Gastrocnemius medialis (tissue), 4 donors: Measurements from ENCODE around the gene CUX1.

Experiments
- POLR2A ChIP-seq, 2 donors: fragments of 450-650 bp; IDR thresholded peaks; one replicate each; pipeline ENCODE4 v1.6.1; 2017; ENCODE audit warnings: antibody characterized with exemption in 2 of 2, mild to moderate bottlenecking in 2 of 2, moderate library complexity in 2 of 2
- TF ChIP-seq, protein P1 (sequence below), 5 experiments: fragments of 450-650 bp in 3 of 5; fragments of 200-600 bp in 2 of 5; sonication (generic) in 2 of 5; IDR thresholded peaks in 4 of 5; conservative IDR thresholded peaks in 1 of 5; 1 replicate in 4 of 5; 2 replicates in 1 of 5; pipeline ENCODE4 v1.5.1; 2016 to 2019; ENCODE audit warnings: antibody characterized with exemption in 5 of 5, mild to moderate bottlenecking in 3 of 5, moderate library complexity in 3 of 5

DNA sequence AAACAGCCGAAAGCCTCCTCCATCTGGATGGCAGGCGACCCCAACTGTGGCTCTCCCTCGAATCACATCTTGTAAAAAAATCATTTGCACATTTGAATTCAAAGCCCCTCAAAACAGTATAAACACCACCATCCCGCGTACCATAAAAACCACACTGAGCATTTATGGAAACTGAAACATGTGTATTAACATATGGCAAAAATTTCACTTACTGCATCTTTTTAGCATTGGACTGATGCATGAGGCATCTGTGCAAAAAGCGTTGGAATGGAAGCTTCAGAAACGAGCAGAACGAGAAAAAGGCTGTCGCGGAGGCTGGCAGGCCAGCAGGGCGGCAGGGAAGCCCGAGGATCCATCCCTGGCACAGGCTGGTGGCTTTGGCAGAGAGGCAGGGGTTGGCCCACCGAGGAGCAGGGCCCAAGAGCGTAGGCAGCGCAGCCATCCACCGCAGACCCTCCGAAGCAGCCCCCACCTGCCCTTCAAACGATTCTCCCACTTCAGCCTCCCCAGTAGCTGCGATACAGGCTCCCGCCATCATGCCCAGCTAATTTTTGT, 39.3 kb upstream of the CUX1 start:
- TF ChIP-seq, protein P1, sequence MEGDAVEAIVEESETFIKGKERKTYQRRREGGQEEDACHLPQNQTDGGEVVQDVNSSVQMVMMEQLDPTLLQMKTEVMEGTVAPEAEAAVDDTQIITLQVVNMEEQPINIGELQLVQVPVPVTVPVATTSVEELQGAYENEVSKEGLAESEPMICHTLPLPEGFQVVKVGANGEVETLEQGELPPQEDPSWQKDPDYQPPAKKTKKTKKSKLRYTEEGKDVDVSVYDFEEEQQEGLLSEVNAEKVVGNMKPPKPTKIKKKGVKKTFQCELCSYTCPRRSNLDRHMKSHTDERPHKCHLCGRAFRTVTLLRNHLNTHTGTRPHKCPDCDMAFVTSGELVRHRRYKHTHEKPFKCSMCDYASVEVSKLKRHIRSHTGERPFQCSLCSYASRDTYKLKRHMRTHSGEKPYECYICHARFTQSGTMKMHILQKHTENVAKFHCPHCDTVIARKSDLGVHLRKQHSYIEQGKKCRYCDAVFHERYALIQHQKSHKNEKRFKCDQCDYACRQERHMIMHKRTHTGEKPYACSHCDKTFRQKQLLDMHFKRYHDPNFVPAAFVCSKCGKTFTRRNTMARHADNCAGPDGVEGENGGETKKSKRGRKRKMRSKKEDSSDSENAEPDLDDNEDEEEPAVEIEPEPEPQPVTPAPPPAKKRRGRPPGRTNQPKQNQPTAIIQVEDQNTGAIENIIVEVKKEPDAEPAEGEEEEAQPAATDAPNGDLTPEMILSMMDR (IDR thresholded peaks at IDR 0.05 in 4 of 5, conservative IDR thresholded peaks at IDR 0.05 in 1 of 5): no peak
- no peak for TF ChIP-seq POLR2A (IDR thresholded peaks at IDR 0.05)
